Stomach (tissue), 9 donors: ENCODE results near the gene ST6GAL2. TPM values are rescaled to one million over a fixed set of nuclear protein-coding genes. Genes with fewer than 3 reads are reported as not detected.

Source experiments
- DNase-seq, 2 donors: peaks; one replicate each; pipeline versions ENCODE4 v3.0.0 to v3.0.0-alpha.2; 2013 to 2019
- H3K27ac ChIP-seq, 5 donors: fragments of 200-600 bp in 4 of 5; sonication (generic) in 4 of 5; one replicate each; pipeline ENCODE4 v1.5.1; 2013 to 2019; ENCODE audit warnings: mild to moderate bottlenecking in 1 of 5, moderate library complexity in 1 of 5
- H3K27me3 ChIP-seq, 3 donors: fragments of 200-600 bp; sonication (generic); one replicate each; pipeline ENCODE4 v1.5.1; 2017 to 2019; ENCODE audit warnings: mixed run types in 1 of 3
- H3K36me3 ChIP-seq, 4 donors: fragments of 200-600 bp; sonication (generic); 1 replicate in 3 of 4; 2 replicates in 1 of 4; pipeline ENCODE4 v1.5.1; 2016 to 2019
- H3K4me1 ChIP-seq, 4 donors: fragments of 200-600 bp; sonication (generic); one replicate each; pipeline ENCODE4 v1.5.1; 2016 to 2019
- H3K4me3 ChIP-seq, 4 donors: fragments of 200-600 bp; sonication (generic) in 3 of 4; one replicate each; pipeline ENCODE4 v1.5.1; 2016 to 2019; ENCODE audit warnings: mild to moderate bottlenecking in 1 of 4
- H3K9me3 ChIP-seq, 4 donors: fragments of 200-600 bp; sonication (generic); one replicate each; pipeline ENCODE4 v1.5.1; 2016 to 2019
- EP300 ChIP-seq: sonication (generic); formaldehyde crosslinking; IDR thresholded peaks from one replicate; pipeline ENCODE4 v1.6.1; 2017; ENCODE audit warnings: antibody characterized with exemption
- POLR2A ChIP-seq, 4 donors: fragments of 450-650 bp; IDR thresholded peaks; one replicate each; pipeline ENCODE4 v1.6.1; 2016; ENCODE audit warnings: antibody characterized with exemption in 4 of 4, control low read depth in 2 of 4, mild to moderate bottlenecking in 1 of 4, moderate library complexity in 1 of 4
- POLR2AphosphoS5 ChIP-seq, 3 donors: sonication (generic); formaldehyde crosslinking; IDR thresholded peaks; one replicate each; pipeline ENCODE4 v1.6.1; 2016; ENCODE audit warnings: antibody characterized with exemption in 3 of 3
- WGBS, 5 donors: extraction: QIAGEN DNeasy Blood & Tissue Kit in 3 of 5; methylation state at CpG; one replicate each; pipeline versions ENCODE4 v1.1.5 to v1.1.7; 2013 to 2018; 5-methylcytosine and 5-hydroxymethylcytosine counted together
- intact Hi-C: fragments of 100-400 bp; cut with DNase I; formaldehyde crosslinking; loops from one replicate; pipeline ENCODE4 v1.15.1; 2023; ENCODE audit warnings: low total_unique reads
- polyA plus RNA-seq, 3 donors: library from polyadenylated mRNA; stranded (reverse); fragments of 200-250 nt; gene quantifications; one replicate each; pipeline ENCODE4 v1.2.3, GENCODE V29; 2013
- total RNA-seq, 5 donors: library from RNA; depleted of rRNA; stranded (reverse); fragments of >200 nt; gene quantifications; one replicate each; pipeline versions ENCODE4 v1.1.0 to v1.2.3, GENCODE V29; 2014 to 2016
- TF ChIP-seq, protein P1 (sequence below), 7 experiments: fragments of 450-650 bp in 4 of 7; fragments of 200-600 bp in 3 of 7; sonication (generic) in 3 of 7; IDR thresholded peaks; one replicate each; pipeline ENCODE4 v1.5.1; 2016 to 2019; ENCODE audit warnings: antibody characterized with exemption in 7 of 7, control low read depth in 2 of 7, mild to moderate bottlenecking in 1 of 7
- donor health status: healthy with polysubstance abuse.
- donor health status: Bipolar disorder and iron deficiency.
- donor health status: healthy.

The ST6GAL2 gene
- total and polyA plus RNA-seq, 8 donors = 0.12 to 9.0 (median 0.63) TPM; not detected in 2

DNA sequence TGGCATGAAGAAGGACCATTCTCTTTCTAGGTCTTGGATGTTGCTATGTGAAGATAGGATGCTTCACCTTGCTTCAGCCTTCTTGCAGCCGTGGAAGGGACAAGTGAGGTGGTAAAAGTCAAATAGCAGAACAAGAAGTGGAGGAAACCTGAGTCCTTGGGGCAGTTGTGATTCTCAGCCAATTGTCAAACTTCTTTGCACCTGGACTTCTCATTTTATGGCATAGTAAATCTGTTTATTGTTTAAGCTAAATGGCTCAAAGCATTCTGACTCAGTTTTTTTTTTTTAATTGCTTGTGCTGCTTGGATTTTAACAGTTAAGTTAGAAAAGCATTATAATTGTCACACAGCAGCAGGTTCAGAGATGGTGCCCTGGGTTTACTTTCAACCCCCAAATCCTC lies 33.0 kb upstream of the ST6GAL2 start:
- Histone ChIP-seq H3K27me3 (no peaks in the 10 kb centered on the region), H3K4me1 (no peaks in the 10 kb centered on the region), H3K27ac (no peak overlapping the region), H3K36me3 (no peaks in the 10 kb centered on the region), H3K9me3 (peaks cover 0 to 5% (median 0%) of the 10 kb centered on the region in 4 donors), H3K4me3 (no peak overlapping the region)
- no peak for DNase-seq
- TF ChIP-seq EP300 (no peak), POLR2AphosphoS5 (IDR thresholded peaks at IDR 0.05) (no peak), POLR2A (IDR thresholded peaks at IDR 0.05) (no peak)
- TF ChIP-seq, protein P1, sequence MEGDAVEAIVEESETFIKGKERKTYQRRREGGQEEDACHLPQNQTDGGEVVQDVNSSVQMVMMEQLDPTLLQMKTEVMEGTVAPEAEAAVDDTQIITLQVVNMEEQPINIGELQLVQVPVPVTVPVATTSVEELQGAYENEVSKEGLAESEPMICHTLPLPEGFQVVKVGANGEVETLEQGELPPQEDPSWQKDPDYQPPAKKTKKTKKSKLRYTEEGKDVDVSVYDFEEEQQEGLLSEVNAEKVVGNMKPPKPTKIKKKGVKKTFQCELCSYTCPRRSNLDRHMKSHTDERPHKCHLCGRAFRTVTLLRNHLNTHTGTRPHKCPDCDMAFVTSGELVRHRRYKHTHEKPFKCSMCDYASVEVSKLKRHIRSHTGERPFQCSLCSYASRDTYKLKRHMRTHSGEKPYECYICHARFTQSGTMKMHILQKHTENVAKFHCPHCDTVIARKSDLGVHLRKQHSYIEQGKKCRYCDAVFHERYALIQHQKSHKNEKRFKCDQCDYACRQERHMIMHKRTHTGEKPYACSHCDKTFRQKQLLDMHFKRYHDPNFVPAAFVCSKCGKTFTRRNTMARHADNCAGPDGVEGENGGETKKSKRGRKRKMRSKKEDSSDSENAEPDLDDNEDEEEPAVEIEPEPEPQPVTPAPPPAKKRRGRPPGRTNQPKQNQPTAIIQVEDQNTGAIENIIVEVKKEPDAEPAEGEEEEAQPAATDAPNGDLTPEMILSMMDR (IDR thresholded peaks at IDR 0.05) = no peak
- WGBS, 5 donors = 63 to 79% (median 67%) methylated on average over 1 of the region's 1 CpG
- intact Hi-C loops = no loop called here

DNA sequence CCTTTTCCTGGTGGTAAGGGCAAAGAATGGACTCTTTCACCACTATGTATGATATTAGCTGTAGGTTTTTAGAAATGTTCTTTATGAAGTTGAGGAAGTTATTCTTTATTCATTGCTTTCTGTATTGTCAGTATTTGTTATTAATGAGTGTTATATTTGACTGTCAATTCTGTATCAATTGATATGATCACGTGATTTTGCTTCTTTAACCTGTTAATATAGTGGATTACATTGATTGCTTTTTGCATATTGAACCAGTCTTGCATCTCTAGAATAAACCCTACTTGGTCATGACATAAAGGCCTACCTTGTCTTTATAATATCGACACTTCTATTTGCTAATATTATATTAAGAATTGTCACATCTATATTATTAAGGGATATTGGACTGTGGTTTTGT lies 18.3 kb upstream of the ST6GAL2 start:
- WGBS, 5 donors = 79 to 94% (median 88%) methylated on average over 2 of the region's 2 CpGs
- Histone ChIP-seq H3K27me3 (no peaks in the 10 kb centered on the region), H3K36me3 (no peaks in the 10 kb centered on the region), H3K4me1 (no peaks in the 10 kb centered on the region), H3K9me3 (peaks cover 0 to 5% (median 0%) of the 10 kb centered on the region in 4 donors), H3K4me3 (no peak overlapping the region), H3K27ac (no peak overlapping the region)
- TF ChIP-seq POLR2AphosphoS5 (IDR thresholded peaks at IDR 0.05) (no peak), EP300 (no peak), POLR2A (IDR thresholded peaks at IDR 0.05) (no peak)
- TF ChIP-seq, protein P1 (IDR thresholded peaks at IDR 0.05) = no peak
- intact Hi-C loops = no loop called here
- no peak for DNase-seq

DNA sequence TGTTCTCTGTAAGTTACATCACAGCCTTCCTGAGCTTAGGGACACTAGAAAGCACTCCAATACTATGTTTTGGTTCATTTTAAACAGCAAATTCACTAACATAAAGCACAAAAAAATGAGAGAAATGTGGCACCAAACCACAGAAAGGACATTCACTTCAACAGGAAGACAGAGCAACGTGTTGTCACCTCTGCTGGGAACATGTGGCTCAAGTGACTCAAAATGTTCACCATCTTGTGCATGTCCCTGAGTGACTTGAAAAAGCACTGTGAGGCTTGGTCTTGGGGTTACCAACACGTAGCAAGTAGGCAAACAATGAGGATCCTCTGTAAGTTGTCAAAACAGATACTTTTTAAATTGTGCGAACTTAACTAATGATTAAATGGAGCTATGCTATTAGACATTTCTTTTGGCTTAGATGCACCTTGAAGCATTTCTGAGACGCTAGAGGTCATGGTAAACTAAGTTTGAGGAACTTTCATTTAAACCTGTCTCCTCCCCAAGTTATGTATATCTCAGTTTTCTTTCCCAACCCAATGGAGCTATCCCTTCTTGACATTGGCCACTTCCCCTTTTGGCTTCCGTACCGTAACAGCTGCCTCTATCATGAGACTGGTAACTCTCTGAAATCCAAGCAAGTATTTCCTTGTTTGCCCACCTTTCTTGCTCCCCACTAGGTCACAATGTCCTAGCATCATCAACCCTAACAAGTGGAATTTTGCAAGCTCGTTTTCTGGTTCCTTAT lies 14.0 kb upstream of the ST6GAL2 start:
- no peaks in the 10 kb centered on the region for H3K36me3 ChIP-seq
- H3K4me3 ChIP-seq = no peak overlapping the region
- peaks cover 0 to 4% (median 0%) of the 10 kb centered on the region in 4 donors for H3K9me3 ChIP-seq
- H3K4me1 ChIP-seq = no peaks in the 10 kb centered on the region
- 70 to 78% (median 75%) methylated on average over 7 of the region's 7 CpGs for WGBS, 5 donors
- H3K27me3 ChIP-seq = no peaks in the 10 kb centered on the region
- intact Hi-C loops = no loop called here
- no peak for DNase-seq
- TF ChIP-seq, protein P1 (IDR thresholded peaks at IDR 0.05) = no peak
- TF ChIP-seq EP300 (no peak), POLR2A (IDR thresholded peaks at IDR 0.05) (no peak), POLR2AphosphoS5 (IDR thresholded peaks at IDR 0.05) (no peak)
- H3K27ac ChIP-seq = no peak overlapping the region

DNA sequence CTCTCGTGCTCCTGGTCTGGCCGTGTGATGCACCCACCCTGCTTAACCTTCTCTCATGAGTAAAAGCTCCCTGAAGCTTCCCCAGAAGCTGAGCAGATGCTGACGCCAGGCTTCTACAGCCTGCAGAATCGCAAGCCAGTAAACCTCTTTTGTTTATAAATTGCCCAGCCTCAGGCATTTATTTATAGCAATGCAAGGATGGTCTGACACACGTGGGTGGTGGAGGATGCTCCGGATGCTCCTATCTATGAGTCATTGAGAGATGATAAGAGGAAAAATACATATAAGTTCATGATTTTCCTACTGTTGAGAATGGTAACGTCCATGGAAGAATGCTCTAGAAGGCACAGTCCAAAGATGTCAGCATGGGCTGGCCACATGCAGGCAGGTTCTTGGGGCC lies 8.6 kb upstream of the ST6GAL2 start:
- no peaks in the 10 kb centered on the region for H3K27me3 ChIP-seq
- H3K4me3 ChIP-seq = no peak overlapping the region
- no peak overlapping the region for H3K27ac ChIP-seq
- 83 to 93% (median 88%) methylated on average over 7 of the region's 7 CpGs for WGBS, 5 donors
- H3K9me3 ChIP-seq = no peaks in the 10 kb centered on the region
- DNase-seq = no peak
- no peaks in the 10 kb centered on the region for H3K36me3 ChIP-seq
- intact Hi-C loops = no loop called here
- no peaks in the 10 kb centered on the region for H3K4me1 ChIP-seq
- TF ChIP-seq, protein P1 (IDR thresholded peaks at IDR 0.05) = no peak
- no peak for TF ChIP-seq POLR2AphosphoS5 (IDR thresholded peaks at IDR 0.05)
- no peak for TF ChIP-seq EP300
- TF ChIP-seq POLR2A (IDR thresholded peaks at IDR 0.05) = no peak
